H9 (cell line): Measurements from ENCODE around the gene FCMR. TPM values are rescaled to one million over a fixed set of nuclear protein-coding genes. Genes with fewer than 3 reads are reported as not detected.

ENCODE experiments used
- DNase-seq: peaks from one replicate; pipeline ENCODE4 v3.0.0-alpha.2; 2017
- H2AFZ ChIP-seq: one replicate; pipeline ENCODE4 v1.6.1; 2013; ENCODE audit warnings: mild to moderate bottlenecking, low read length, control low read depth, moderate library complexity
- H2AK5ac ChIP-seq: 2 replicates; pipeline ENCODE4 v1.6.1; 2013; ENCODE audit warnings: low read length, control low read depth, mixed read lengths; ENCODE audit not compliant: insufficient read length
- H2BK120ac ChIP-seq: one replicate; pipeline ENCODE4 v1.6.1; 2013; ENCODE audit warnings: low read depth, mild to moderate bottlenecking, low read length, control low read depth, inconsistent platforms; ENCODE audit not compliant: poor library complexity, severe bottlenecking
- H2BK12ac ChIP-seq: 2 replicates; pipeline ENCODE4 v1.6.1; 2013; ENCODE audit warnings: low read length, control low read depth, mixed read lengths, low read depth; ENCODE audit not compliant: insufficient read length
- H2BK15ac ChIP-seq: 2 replicates; pipeline ENCODE4 v1.6.1; 2013; ENCODE audit warnings: low read depth, low read length, control low read depth
- H2BK20ac ChIP-seq: one replicate; pipeline ENCODE4 v1.6.1; 2013; ENCODE audit warnings: low read depth, mild to moderate bottlenecking, low read length, control low read depth, inconsistent platforms; ENCODE audit not compliant: poor library complexity, severe bottlenecking
- H2BK5ac ChIP-seq: 2 replicates; pipeline ENCODE4 v1.6.1; 2013; ENCODE audit warnings: low read length, control low read depth, mixed read lengths; ENCODE audit not compliant: insufficient read length
- H3K14ac ChIP-seq: 2 replicates; pipeline ENCODE4 v1.6.1; 2013; ENCODE audit warnings: low read length, control low read depth; ENCODE audit not compliant: insufficient read depth
- H3K18ac ChIP-seq: 2 replicates; pipeline ENCODE4 v1.6.1; 2013; ENCODE audit warnings: low read depth, mild to moderate bottlenecking, mixed read lengths, low read length, control low read depth; ENCODE audit not compliant: insufficient read length
- H3K23ac ChIP-seq: 2 replicates; pipeline ENCODE4 v1.6.1; 2013; ENCODE audit warnings: low read length, control low read depth, mixed read lengths, low read depth; ENCODE audit not compliant: insufficient read length
- H3K23me2 ChIP-seq: 2 replicates; pipeline ENCODE4 v1.6.1; 2013; ENCODE audit warnings: low read depth, mild to moderate bottlenecking, mixed read lengths, low read length, control low read depth; ENCODE audit not compliant: insufficient read length, poor library complexity, severe bottlenecking
- H3K27ac ChIP-seq: 2 replicates; pipeline ENCODE4 v1.5.1; 2013; ENCODE audit warnings: low read length, control low read depth, mixed read lengths, low read depth; ENCODE audit not compliant: insufficient read length
- H3K27me3 ChIP-seq: 2 replicates; pipeline ENCODE4 v1.6.1; 2013; ENCODE audit warnings: low read length, control low read depth, inconsistent platforms; ENCODE audit not compliant: insufficient read depth
- H3K4ac ChIP-seq: 2 replicates; pipeline ENCODE4 v1.6.1; 2013; ENCODE audit warnings: low read depth, mild to moderate bottlenecking, control low read depth, inconsistent platforms, low read length, moderate library complexity
- H3K4me1 ChIP-seq: 2 replicates; pipeline ENCODE4 v1.6.1; 2013; ENCODE audit warnings: low read length, control low read depth, inconsistent platforms; ENCODE audit not compliant: insufficient read depth
- H3K4me2 ChIP-seq: 2 replicates; pipeline ENCODE4 v1.6.1; 2013; ENCODE audit warnings: low read length, control low read depth, mixed read lengths; ENCODE audit not compliant: insufficient read length, insufficient read depth
- H3K56ac ChIP-seq: 2 replicates; pipeline ENCODE4 v1.6.1; 2013; ENCODE audit warnings: low read depth, mild to moderate bottlenecking, mixed read lengths, low read length, control low read depth; ENCODE audit not compliant: insufficient read length
- H3K79me1 ChIP-seq: 2 replicates; pipeline ENCODE4 v1.6.1; 2013; ENCODE audit warnings: low read depth, mild to moderate bottlenecking, moderate library complexity, low read length, control low read depth, inconsistent platforms; ENCODE audit not compliant: insufficient read depth, poor library complexity, severe bottlenecking
- H3K79me2 ChIP-seq: 2 replicates; pipeline ENCODE4 v1.6.1; 2013; ENCODE audit warnings: low read length, control low read depth, inconsistent platforms; ENCODE audit not compliant: insufficient read depth
- H3K9ac ChIP-seq: 2 replicates; pipeline ENCODE4 v1.6.1; 2013; ENCODE audit warnings: low read length, control low read depth, mixed read lengths; ENCODE audit not compliant: insufficient read length; ENCODE audit errors: extremely low read depth
- H3K9me3 ChIP-seq: one replicate; pipeline ENCODE4 v1.6.1; 2013; ENCODE audit warnings: low read depth, low read length, inconsistent platforms; ENCODE audit not compliant: control insufficient read depth
- H3T11ph ChIP-seq: one replicate; pipeline ENCODE4 v1.6.1; 2013; ENCODE audit warnings: mild to moderate bottlenecking, low read length, control low read depth, inconsistent platforms
- H4K20me1 ChIP-seq: one replicate; pipeline ENCODE4 v1.6.1; 2013; ENCODE audit not compliant: control insufficient read depth, insufficient read length, insufficient read depth
- H4K5ac ChIP-seq: 2 replicates; pipeline ENCODE4 v1.6.1; 2013; ENCODE audit warnings: low read depth, mild to moderate bottlenecking, mixed read lengths, low read length, control low read depth; ENCODE audit not compliant: insufficient read length
- H4K8ac ChIP-seq: replicated peaks from 2 replicates; pipeline ENCODE4 v1.6.1; 2013; ENCODE audit warnings: low read length, control low read depth, mixed read lengths, low read depth; ENCODE audit not compliant: insufficient read length
- H4K91ac ChIP-seq: 2 replicates; pipeline ENCODE4 v1.6.1; 2013; ENCODE audit warnings: low read depth, mild to moderate bottlenecking, moderate library complexity, mixed read lengths, low read length, control low read depth; ENCODE audit not compliant: insufficient read length
- H3K27ac Mint-ChIP-seq, 3 experiments: 2 replicates in 2 of 3; 3 replicates in 1 of 3; pipeline ENCODE4 v1.8.0; 2020 to 2021; ENCODE audit warnings: mixed read lengths in 3 of 3, mild to moderate bottlenecking in 1 of 3, moderate library complexity in 1 of 3
- H3K27me3 Mint-ChIP-seq: 2 replicates; pipeline ENCODE4 v1.8.0; 2021; ENCODE audit warnings: low read depth, mild to moderate bottlenecking, moderate library complexity, mixed read lengths
- H3K36me3 Mint-ChIP-seq, 3 experiments: 2 replicates in 2 of 3; 3 replicates in 1 of 3; pipeline ENCODE4 v1.8.0; 2020 to 2021; ENCODE audit warnings: low read depth in 3 of 3, mixed read lengths in 3 of 3; ENCODE audit not compliant: insufficient read depth in 1 of 3
- H3K4me1 Mint-ChIP-seq, 2 experiments: 2 replicates each; pipeline ENCODE4 v1.8.0; 2020; ENCODE audit warnings: mixed read lengths in 2 of 2
- H3K4me3 Mint-ChIP-seq, 2 experiments: 2 replicates in 1 of 2; 3 replicates in 1 of 2; pipeline ENCODE4 v1.8.0; 2020 to 2021; ENCODE audit warnings: mild to moderate bottlenecking in 2 of 2, mixed read lengths in 2 of 2, moderate library complexity in 1 of 2
- H3K9me3 Mint-ChIP-seq, 2 experiments: 2 replicates in 1 of 2; 3 replicates in 1 of 2; pipeline ENCODE4 v1.8.0; 2020; ENCODE audit warnings: mild to moderate bottlenecking in 2 of 2, mixed read lengths in 2 of 2, moderate library complexity in 1 of 2
- CTCF ChIP-seq: fragments of 200-600 bp; sonication (generic); conservative IDR thresholded peaks from 3 replicates; pipeline ENCODE4 v1.8.0; 2021; ENCODE audit warnings: antibody characterized with exemption, mild to moderate bottlenecking
- WGBS: extraction: QIAGEN DNeasy Blood & Tissue Kit; methylation state at CpG from one replicate; pipeline ENCODE4 v1.1.7; 2013; ENCODE audit warnings: missing lambda C conversion rate, low lambda C conversion rate, mixed read lengths; ENCODE audit not compliant: insufficient read length; ENCODE audit errors: extremely low coverage; 5-methylcytosine and 5-hydroxymethylcytosine counted together
- total RNA-seq: library from RNA; stranded (reverse); gene quantifications from 2 replicates; pipeline ENCODE4 v1.2.1, GENCODE V29; 2021

FCMR gene
- total RNA-seq, 1 experiment from 2014 or later: not detected

- H3K27ac ChIP-seq: no peak within 1 kb of the TSS
- no peak within 1 kb of the TSS for H2BK15ac ChIP-seq
- no peak within 1 kb of the TSS for H2AFZ ChIP-seq
- H2BK12ac ChIP-seq: no peak within 1 kb of the TSS
- H3K27me3 ChIP-seq: no peaks in the 10 kb centered on the region
- TF ChIP-seq CTCF: no peak
- no peak within 1 kb of the TSS for H3K18ac ChIP-seq
- no peak within 1 kb of the TSS for H4K5ac ChIP-seq
- H3K4ac ChIP-seq: no peak within 1 kb of the TSS
- no peaks in the 10 kb centered on the region for H3K79me1 ChIP-seq
- Mint-ChIP-seq H3K36me3 (no peaks in the 10 kb centered on the region; a peak in 1 of 7 replicates), H3K4me1 (no peaks in the 10 kb centered on the region; a peak in 1 of 4 replicates), H3K4me3 (no peak within 1 kb of the TSS), H3K27me3 (peaks cover 20% of the 10 kb centered on the region), H3K27ac (no peak within 1 kb of the TSS; a peak in 1 of 7 replicates), H3K9me3 (no peaks in the 10 kb centered on the region)
- no peak within 1 kb of the TSS for H3K23ac ChIP-seq
- no peaks in the 10 kb centered on the region for H3K23me2 ChIP-seq
- H4K8ac ChIP-seq: no peak within 1 kb of the TSS
- no peaks in the 10 kb centered on the region for H3K4me1 ChIP-seq
- H4K91ac ChIP-seq: no peak within 1 kb of the TSS
- no peak within 1 kb of the TSS for H3K4me2 ChIP-seq
- H2BK20ac ChIP-seq: no peak within 1 kb of the TSS
- no peak for DNase-seq
- no peak within 1 kb of the TSS for H2BK5ac ChIP-seq
- no peak within 1 kb of the TSS for H3K56ac ChIP-seq
- no peaks in the 10 kb centered on the region for H3K79me2 ChIP-seq
- no CpG with 5 or more reads among the region's 2 CpGs for WGBS
- no peak within 1 kb of the TSS for H3K9ac ChIP-seq
- H3K9me3 ChIP-seq: no peaks in the 10 kb centered on the region
- no peak within 1 kb of the TSS for H3K14ac ChIP-seq
- H2AK5ac ChIP-seq: no peak within 1 kb of the TSS
- no peak within 1 kb of the TSS for H2BK120ac ChIP-seq
- no peak within 1 kb of the TSS for H3T11ph ChIP-seq
- H4K20me1 ChIP-seq: no peaks in the 10 kb centered on the region
Observed at GRCh38 chr1:206970446-206970845, 48.7 kb upstream of the FCMR start, which contains the start of gene FCAMR. TSS of gene FCAMR (minus strand) at chr1:206970460. CDS start at chr1:206970125, 335 bp downstream.
